HepG2 (cell line): ENCODE results near the gene HRC. TPM values are rescaled to one million over a fixed set of nuclear protein-coding genes. Genes with fewer than 3 reads are reported as not detected.

Source experiments
- ATF7-NPFF ChIP-seq: sonication (generic); formaldehyde crosslinking; IDR thresholded peaks from 2 replicates; pipeline ENCODE4 v1.8.1; 2023; ENCODE audit warnings: mild to moderate bottlenecking, low read depth, missing genetic modification reagents, moderate library complexity
- EP300 ChIP-seq, 3 experiments: sonication (generic) in 1 of 3; formaldehyde crosslinking in 1 of 3; IDR thresholded peaks; 2 replicates each; pipeline versions ENCODE4 v1.5.1 to v1.6.1; 2011 to 2020; ENCODE audit warnings: low read depth in 2 of 3, low read length in 2 of 3, borderline replicate concordance in 1 of 3, improper control_type of control experiment in 1 of 3, mild to moderate bottlenecking in 1 of 3, missing genetic modification reagents in 1 of 3, moderate library complexity in 1 of 3
- ETV5 ChIP-seq: IDR thresholded peaks from 2 replicates; pipeline ENCODE4 v1.6.1; 2018; ENCODE audit warnings: missing biosample characterization, missing genetic modification reagents, inconsistent platforms, borderline replicate concordance
- HOXA3 ChIP-seq: sonication (generic); formaldehyde crosslinking; IDR thresholded peaks from 2 replicates; pipeline ENCODE4 v1.5.0; 2020; ENCODE audit warnings: missing genetic modification reagents
- KDM5B ChIP-seq: sonication (generic); formaldehyde crosslinking; IDR thresholded peaks from 2 replicates; pipeline ENCODE4 v1.4.0; 2020; ENCODE audit warnings: missing genetic modification reagents, mild to moderate bottlenecking, borderline replicate concordance
- RFX1 ChIP-seq: fragments of 450-650 bp; IDR thresholded peaks from 2 replicates; pipeline ENCODE4 v1.6.1; 2017
- SMYD3 ChIP-seq: sonication (generic); formaldehyde crosslinking; IDR thresholded peaks from 2 replicates; pipeline ENCODE4 v1.8.1; 2023; ENCODE audit warnings: mild to moderate bottlenecking, missing genetic modification reagents
- ZNF441 ChIP-seq: sonication (generic); formaldehyde crosslinking; IDR thresholded peaks from 2 replicates; pipeline ENCODE4 v1.7.0; 2021; ENCODE audit warnings: missing genetic modification reagents, borderline replicate concordance
- polyA plus RNA-seq, 8 experiments: library from polyadenylated mRNA; depleted of rRNA in 3 of 8; stranded (reverse) in 7 of 8; unstranded in 1 of 8; fragments of >200 nt; fragmentation: Illumina TruSeq in 4 of 8; extraction: Trizol in 4 of 8; gene quantifications; 2 replicates each; pipeline versions ENCODE4 v1.2.1 to v1.2.3, GENCODE V29; 2011 to 2016; ENCODE audit warnings: low read depth in 4 of 8, missing spikeins in 1 of 8, mixed read lengths in 1 of 8; ENCODE audit not compliant: insufficient read depth in 1 of 8
- total RNA-seq, 5 experiments: library from RNA; depleted of rRNA; stranded (reverse); fragments of >200 nt; fragmentation: Illumina TruSeq; extraction: Trizol; gene quantifications; 2 replicates each; pipeline ENCODE4 v1.2.3, GENCODE V29; 2016; ENCODE audit warnings: low read depth in 1 of 5
- TF ChIP-seq, protein P1 (sequence below): sonication (generic); formaldehyde crosslinking; IDR thresholded peaks from 2 replicates; pipeline ENCODE4 v1.4.0; 2020; ENCODE audit warnings: missing genetic modification reagents
- TF ChIP-seq, protein P2 (sequence below): sonication (generic); formaldehyde crosslinking; IDR thresholded peaks from 2 replicates; pipeline ENCODE4 v1.5.0; 2020; ENCODE audit warnings: missing genetic modification reagents
- TF ChIP-seq, protein P3 (sequence below): sonication (generic); IDR thresholded peaks from 2 replicates; pipeline ENCODE4 v1.6.1; 2016; ENCODE audit warnings: low read depth, borderline replicate concordance
- TF ChIP-seq, protein P4 (sequence below): sonication (generic); formaldehyde crosslinking; IDR thresholded peaks from 2 replicates; pipeline ENCODE4 v1.8.0; 2022; ENCODE audit warnings: missing genetic modification reagents, low read depth, mild to moderate bottlenecking, borderline replicate concordance
- TF ChIP-seq, protein P5 (sequence below): sonication (generic); formaldehyde crosslinking; IDR thresholded peaks from 2 replicates; pipeline ENCODE4 v1.5.0; 2020; ENCODE audit warnings: missing genetic modification reagents
- TF ChIP-seq, protein P6 (sequence below): sonication (generic); formaldehyde crosslinking; conservative IDR thresholded peaks from 2 replicates; pipeline ENCODE4 v1.8.1; 2023; ENCODE audit warnings: missing genetic modification reagents
- TF ChIP-seq, protein P7 (sequence below): sonication (generic); formaldehyde crosslinking; IDR thresholded peaks from 2 replicates; pipeline ENCODE4 v1.5.1; 2020; ENCODE audit warnings: missing genetic modification reagents, mild to moderate bottlenecking, borderline replicate concordance

HRC gene
- total and polyA plus RNA-seq, 2 of the 13 experiments (the other 11 are each of a cell fraction or from before 2014, with no cell fraction given): 3.6 to 15.4 TPM

DNA sequence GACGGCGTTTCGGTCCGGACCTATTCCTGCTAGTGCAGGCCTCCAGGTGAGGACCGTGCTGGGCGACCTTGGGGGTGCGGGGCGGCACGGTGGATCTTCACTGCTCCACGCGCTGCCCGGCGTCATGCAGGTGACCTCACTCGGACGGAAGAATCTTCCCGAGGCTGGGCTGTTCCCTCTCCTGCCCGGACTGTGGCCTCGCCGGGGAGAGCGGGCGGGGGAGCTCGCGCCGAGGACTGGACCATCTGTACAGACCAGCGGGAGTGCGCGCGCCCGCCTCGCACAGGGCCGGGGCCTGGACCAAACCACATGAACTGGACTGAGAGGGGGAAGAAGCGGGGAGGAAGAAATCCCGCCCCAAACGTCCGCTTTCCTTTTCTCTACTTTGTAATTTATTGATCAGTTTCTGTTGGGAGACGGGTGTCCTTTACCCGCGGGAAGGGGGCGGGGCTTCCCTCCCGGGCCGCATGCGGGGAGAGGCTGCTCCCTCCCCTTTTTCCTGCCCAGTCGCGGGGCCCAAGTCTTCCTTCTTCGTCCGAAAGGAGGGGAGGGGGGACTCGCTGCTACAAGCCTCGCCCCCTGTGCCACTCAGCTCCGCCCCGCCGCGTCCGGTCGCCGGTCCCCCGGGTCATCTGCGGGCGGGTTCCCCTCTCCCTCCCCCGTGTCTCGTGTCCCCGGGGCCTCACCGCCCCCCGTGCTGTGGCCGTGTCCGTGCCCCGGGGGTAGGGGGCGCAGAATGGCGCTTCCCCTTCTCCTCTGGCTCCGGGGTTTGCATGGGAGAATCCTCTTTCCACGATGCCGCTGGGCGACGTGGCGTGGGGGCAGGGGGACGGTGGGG is 4.9 kb downstream of the HRC start (continued):
- TF ChIP-seq, protein P1, sequence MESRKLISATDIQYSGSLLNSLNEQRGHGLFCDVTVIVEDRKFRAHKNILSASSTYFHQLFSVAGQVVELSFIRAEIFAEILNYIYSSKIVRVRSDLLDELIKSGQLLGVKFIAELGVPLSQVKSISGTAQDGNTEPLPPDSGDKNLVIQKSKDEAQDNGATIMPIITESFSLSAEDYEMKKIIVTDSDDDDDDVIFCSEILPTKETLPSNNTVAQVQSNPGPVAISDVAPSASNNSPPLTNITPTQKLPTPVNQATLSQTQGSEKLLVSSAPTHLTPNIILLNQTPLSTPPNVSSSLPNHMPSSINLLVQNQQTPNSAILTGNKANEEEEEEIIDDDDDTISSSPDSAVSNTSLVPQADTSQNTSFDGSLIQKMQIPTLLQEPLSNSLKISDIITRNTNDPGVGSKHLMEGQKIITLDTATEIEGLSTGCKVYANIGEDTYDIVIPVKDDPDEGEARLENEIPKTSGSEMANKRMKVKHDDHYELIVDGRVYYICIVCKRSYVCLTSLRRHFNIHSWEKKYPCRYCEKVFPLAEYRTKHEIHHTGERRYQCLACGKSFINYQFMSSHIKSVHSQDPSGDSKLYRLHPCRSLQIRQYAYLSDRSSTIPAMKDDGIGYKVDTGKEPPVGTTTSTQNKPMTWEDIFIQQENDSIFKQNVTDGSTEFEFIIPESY (CRISPR knock-in tag): peak; percentile 28; the same call in 1 of the 2 replicates
- TF ChIP-seq, protein P2, sequence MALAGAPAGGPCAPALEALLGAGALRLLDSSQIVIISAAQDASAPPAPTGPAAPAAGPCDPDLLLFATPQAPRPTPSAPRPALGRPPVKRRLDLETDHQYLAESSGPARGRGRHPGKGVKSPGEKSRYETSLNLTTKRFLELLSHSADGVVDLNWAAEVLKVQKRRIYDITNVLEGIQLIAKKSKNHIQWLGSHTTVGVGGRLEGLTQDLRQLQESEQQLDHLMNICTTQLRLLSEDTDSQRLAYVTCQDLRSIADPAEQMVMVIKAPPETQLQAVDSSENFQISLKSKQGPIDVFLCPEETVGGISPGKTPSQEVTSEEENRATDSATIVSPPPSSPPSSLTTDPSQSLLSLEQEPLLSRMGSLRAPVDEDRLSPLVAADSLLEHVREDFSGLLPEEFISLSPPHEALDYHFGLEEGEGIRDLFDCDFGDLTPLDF (CRISPR knock-in tag): peak; percentile 83
- 0 out of 2 replicates have a peak, but pooled peaks have one; percentile 44 for TF ChIP-seq SMYD3 (CRISPR knock-in tag)
- peak; percentile 17; the same call in 1 of the 2 replicates for TF ChIP-seq ZNF441 (CRISPR knock-in tag)
- peak; percentile 93; the same call in 1 of the 2 replicates for TF ChIP-seq KDM5B (CRISPR knock-in tag)
- TF ChIP-seq ATF7-NPFF (CRISPR knock-in tag): peak; percentile 34; the same call in 1 of the 2 replicates
- TF ChIP-seq EP300 (IDR thresholded peaks at IDR 0.05; ENCODE audit: low read depth in 2 of 2, low read length in 2 of 2): 0 out of 4 replicates have a peak, but pooled peaks of 1 of the 2 experiments have one; percentile 30
- TF ChIP-seq EP300 (CRISPR knock-in tag; IDR thresholded peaks at IDR 0.05; ENCODE audit: borderline replicate concordance): no peak
- peak; percentile 83 for TF ChIP-seq HOXA3 (CRISPR knock-in tag)
- TF ChIP-seq, protein P3, sequence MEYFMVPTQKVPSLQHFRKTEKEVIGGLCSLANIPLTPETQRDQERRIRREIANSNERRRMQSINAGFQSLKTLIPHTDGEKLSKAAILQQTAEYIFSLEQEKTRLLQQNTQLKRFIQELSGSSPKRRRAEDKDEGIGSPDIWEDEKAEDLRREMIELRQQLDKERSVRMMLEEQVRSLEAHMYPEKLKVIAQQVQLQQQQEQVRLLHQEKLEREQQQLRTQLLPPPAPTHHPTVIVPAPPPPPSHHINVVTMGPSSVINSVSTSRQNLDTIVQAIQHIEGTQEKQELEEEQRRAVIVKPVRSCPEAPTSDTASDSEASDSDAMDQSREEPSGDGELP: peak; percentile 49; the same call in 1 of the 2 replicates
- TF ChIP-seq ETV5 (CRISPR knock-in tag): peak; percentile 61
- TF ChIP-seq, protein P4, sequence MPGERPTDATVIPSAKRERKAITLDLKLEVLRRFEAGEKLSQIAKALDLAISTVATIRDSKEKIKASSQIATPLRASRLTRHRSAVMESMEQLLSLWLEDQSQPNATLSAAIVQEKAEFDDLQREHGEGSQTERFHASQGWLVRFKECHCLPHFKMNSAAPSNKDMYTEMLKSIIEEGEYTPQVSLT (CRISPR knock-in tag): peak; percentile 92; the same call in 1 of the 2 replicates
- TF ChIP-seq RFX1: no peak
- TF ChIP-seq, protein P5, sequence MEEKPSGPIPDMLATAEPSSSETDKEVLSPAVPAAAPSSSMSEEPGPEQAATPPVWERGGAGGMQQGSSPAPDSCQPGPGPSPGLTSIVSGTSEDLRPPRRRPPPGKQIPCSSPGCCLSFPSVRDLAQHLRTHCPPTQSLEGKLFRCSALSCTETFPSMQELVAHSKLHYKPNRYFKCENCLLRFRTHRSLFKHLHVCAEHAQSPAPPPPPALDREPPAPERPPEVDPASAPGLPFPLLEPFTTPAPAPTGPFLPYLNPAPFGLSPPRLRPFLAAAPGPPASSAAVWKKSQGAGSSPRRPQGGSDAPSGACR: peak; percentile 66; the same call in 1 of the 2 replicates
- TF ChIP-seq, protein P6, sequence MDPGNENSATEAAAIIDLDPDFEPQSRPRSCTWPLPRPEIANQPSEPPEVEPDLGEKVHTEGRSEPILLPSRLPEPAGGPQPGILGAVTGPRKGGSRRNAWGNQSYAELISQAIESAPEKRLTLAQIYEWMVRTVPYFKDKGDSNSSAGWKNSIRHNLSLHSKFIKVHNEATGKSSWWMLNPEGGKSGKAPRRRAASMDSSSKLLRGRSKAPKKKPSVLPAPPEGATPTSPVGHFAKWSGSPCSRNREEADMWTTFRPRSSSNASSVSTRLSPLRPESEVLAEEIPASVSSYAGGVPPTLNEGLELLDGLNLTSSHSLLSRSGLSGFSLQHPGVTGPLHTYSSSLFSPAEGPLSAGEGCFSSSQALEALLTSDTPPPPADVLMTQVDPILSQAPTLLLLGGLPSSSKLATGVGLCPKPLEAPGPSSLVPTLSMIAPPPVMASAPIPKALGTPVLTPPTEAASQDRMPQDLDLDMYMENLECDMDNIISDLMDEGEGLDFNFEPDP (CRISPR knock-in tag): 0 out of 2 replicates have a peak, but pooled peaks have one; percentile 10
- TF ChIP-seq, protein P7, sequence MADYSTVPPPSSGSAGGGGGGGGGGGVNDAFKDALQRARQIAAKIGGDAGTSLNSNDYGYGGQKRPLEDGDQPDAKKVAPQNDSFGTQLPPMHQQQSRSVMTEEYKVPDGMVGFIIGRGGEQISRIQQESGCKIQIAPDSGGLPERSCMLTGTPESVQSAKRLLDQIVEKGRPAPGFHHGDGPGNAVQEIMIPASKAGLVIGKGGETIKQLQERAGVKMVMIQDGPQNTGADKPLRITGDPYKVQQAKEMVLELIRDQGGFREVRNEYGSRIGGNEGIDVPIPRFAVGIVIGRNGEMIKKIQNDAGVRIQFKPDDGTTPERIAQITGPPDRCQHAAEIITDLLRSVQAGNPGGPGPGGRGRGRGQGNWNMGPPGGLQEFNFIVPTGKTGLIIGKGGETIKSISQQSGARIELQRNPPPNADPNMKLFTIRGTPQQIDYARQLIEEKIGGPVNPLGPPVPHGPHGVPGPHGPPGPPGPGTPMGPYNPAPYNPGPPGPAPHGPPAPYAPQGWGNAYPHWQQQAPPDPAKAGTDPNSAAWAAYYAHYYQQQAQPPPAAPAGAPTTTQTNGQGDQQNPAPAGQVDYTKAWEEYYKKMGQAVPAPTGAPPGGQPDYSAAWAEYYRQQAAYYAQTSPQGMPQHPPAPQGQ: no peak
